Common myeloid progenitor, CD34-positive (primary cell): ENCODE data around the gene MAN1C1.

ENCODE experiments used
- CTCF ChIA-PET: fragments of 350-600 bp; sonication (Branson Sonifier 250); formaldehyde crosslinking; loops from one replicate; lab custom pipeline; 2021; ENCODE audit warnings: antibody characterized with exemption; lab: Charles Lee
- POLR2A ChIA-PET: fragments of 350-600 bp; sonication (Branson Sonifier 250); formaldehyde crosslinking; loops from one replicate; lab custom pipeline; 2021; ENCODE audit warnings: antibody characterized with exemption; lab: Charles Lee
- DNase-seq, 3 donors: peaks; one replicate each; pipeline versions ENCODE4 v3.0.0 to v3.0.0-alpha.2; 2013
- H3K27ac ChIP-seq, 2 experiments: 1 replicate in 1 of 2; 2 replicates in 1 of 2; pipeline ENCODE4 v1.7.0; 2013; ENCODE audit warnings: inconsistent platforms in 2 of 2, low read length in 2 of 2, mild to moderate bottlenecking in 2 of 2, low read depth in 1 of 2, moderate library complexity in 1 of 2; ENCODE audit not compliant: severe bottlenecking in 2 of 2, insufficient read depth in 1 of 2, poor library complexity in 1 of 2
- H3K27me3 ChIP-seq, 5 experiments: replicated peaks in 2 of 5; 1 replicate in 3 of 5; 2 replicates in 2 of 5; pipeline versions ENCODE4 v1.6.1 to v1.7.0; 2013; ENCODE audit warnings: low read length in 4 of 5, mild to moderate bottlenecking in 2 of 5, moderate library complexity in 2 of 5, inconsistent platforms in 1 of 5; ENCODE audit not compliant: insufficient read depth in 5 of 5, control insufficient read depth in 4 of 5
- H3K36me3 ChIP-seq, 4 experiments: 1 replicate in 2 of 4; 2 replicates in 2 of 4; pipeline versions ENCODE4 v1.6.1 to v1.7.0; 2013; ENCODE audit warnings: low read length in 3 of 4, control low read depth in 1 of 4, mild to moderate bottlenecking in 1 of 4; ENCODE audit not compliant: control insufficient read depth in 4 of 4, insufficient read depth in 4 of 4
- H3K4me1 ChIP-seq, 4 experiments: 1 replicate in 3 of 4; 2 replicates in 1 of 4; pipeline versions ENCODE4 v1.6.1 to v1.7.1; 2013; ENCODE audit warnings: low read length in 3 of 4, mild to moderate bottlenecking in 3 of 4, control low read depth in 1 of 4, inconsistent platforms in 1 of 4, moderate library complexity in 1 of 4; ENCODE audit not compliant: control insufficient read depth in 4 of 4, insufficient read depth in 4 of 4; ENCODE audit errors: control extremely low read depth in 1 of 4
- H3K4me3 ChIP-seq, 7 experiments: 1 replicate in 4 of 7; 2 replicates in 3 of 7; pipeline versions ENCODE4 v1.5.1 to v1.7.0; 2013; ENCODE audit warnings: mild to moderate bottlenecking in 7 of 7, low read length in 6 of 7, moderate library complexity in 6 of 7, inconsistent platforms in 2 of 7, low read depth in 2 of 7, control low read depth in 1 of 7; ENCODE audit not compliant: insufficient read depth in 4 of 7, control insufficient read depth in 1 of 7; ENCODE audit errors: extremely low read depth in 1 of 7
- H3K9me3 ChIP-seq, 5 experiments: 1 replicate in 4 of 5; 2 replicates in 1 of 5; pipeline versions ENCODE4 v1.6.1 to v1.7.1; 2013; ENCODE audit warnings: low read length in 4 of 5, mild to moderate bottlenecking in 2 of 5, inconsistent platforms in 1 of 5, low read depth in 1 of 5, moderate library complexity in 1 of 5; ENCODE audit not compliant: control insufficient read depth in 4 of 5, insufficient read depth in 2 of 5; ENCODE audit errors: control extremely low read depth in 1 of 5
- WGBS: methylation state at CpG from one replicate; pipeline ENCODE4 v1.1.5; 2013; ENCODE audit not compliant: insufficient coverage; 5-methylcytosine and 5-hydroxymethylcytosine counted together

Gene MAN1C1

DNA sequence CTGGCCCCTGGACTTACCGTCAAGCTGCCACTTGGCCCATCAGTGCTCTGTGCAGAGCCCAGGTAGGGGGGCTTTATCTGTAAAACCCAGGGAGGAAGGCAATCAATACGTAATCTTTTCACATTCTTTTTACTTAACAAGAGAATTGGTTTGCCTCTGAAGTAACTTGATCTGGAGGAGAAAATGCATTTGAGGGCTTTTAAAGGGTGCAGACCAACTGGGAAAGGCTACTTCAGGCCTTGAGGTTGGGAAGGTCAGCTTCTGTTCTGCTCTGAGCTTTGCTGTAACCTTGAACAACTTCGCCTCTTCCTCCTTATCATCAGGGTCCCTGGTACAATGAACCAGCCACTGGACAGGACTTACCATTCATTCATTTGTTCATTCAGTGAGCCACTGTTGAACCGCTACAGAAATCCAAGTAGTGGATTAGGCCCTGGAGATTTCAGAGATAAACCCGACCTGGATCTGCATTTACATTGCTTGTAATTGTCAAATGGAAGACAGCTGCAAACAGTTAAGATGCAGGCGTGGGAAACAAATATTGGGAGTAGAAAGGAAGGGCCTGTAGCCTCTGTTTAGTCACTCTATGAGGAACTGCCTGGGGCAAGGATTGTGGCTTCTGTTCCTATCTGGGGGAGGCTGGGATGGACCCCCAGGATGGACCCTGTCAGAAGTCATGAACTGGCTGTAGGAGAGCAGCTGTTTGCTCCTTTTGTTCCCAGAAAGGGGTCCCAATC is 90.9 kb downstream of the MAN1C1 start:
- H3K4me3 ChIP-seq: no peak overlapping the region
- H3K36me3 ChIP-seq: no peaks in the 10 kb centered on the region
- CTCF ChIA-PET: interaction anchor here (1.4 to 2.0 kb wide), 2 partner anchors 20 to 99 kb away, joined by 4 to 7 read pairs; no protein-coding TSS in a partner anchor
- H3K27ac ChIP-seq: no peak overlapping the region
- no peaks in the 10 kb centered on the region for H3K27me3 ChIP-seq
- DNase-seq: no peak
- H3K4me1 ChIP-seq: peaks cover 0 to 16% (median 11%) of the 10 kb centered on the region in 4 experiments
- POLR2A ChIA-PET: no interaction called here
- WGBS: 92% methylated on average over 2 of the region's 6 CpGs
- H3K9me3 ChIP-seq: no peaks in the 10 kb centered on the region

DNA sequence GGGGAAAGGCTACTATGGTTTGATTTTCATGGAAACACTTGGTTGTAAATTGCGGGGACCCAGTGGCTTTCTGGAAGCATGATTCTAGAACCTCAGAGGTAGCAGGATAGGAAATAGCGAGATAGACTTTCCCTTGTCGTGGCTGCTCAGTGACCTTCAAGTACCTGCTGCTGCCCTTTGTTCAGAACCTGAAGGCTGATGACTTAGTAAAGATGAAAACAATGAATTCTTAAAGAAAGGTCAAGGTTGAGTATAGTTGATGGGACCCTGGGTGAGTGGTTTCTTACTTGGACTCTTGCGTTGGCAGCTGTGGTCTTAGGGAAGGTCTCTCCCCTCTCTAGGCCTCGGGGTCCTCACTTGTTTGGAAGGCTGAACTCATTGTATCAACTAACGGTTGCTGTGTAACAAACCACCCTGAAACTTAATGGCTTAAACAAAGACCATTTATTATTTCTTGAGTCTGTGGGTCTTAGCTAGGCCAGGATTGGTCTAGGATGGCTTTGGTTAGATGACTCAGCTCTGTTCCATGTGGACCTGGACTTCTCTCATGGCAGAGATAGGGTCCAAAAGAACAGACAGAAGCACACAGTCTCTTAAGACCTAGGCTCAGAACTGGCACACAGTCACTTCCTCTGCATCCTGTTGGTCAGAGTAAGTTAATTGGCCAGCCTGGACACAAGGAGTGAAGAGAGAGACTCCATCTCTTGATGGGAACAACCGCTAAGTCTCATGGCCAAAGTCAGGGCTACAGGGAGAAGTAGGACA is 94.2 kb downstream of the MAN1C1 start:
- DNase-seq: no peak
- H3K27me3 ChIP-seq: no peaks in the 10 kb centered on the region
- no peak overlapping the region for H3K4me3 ChIP-seq
- POLR2A ChIA-PET: no interaction called here
- 95% methylated on average over 5 of the region's 7 CpGs for WGBS
- H3K4me1 ChIP-seq: peaks cover 0 to 8% (median 6%) of the 10 kb centered on the region in 4 experiments
- H3K27ac ChIP-seq: no peak overlapping the region
- CTCF ChIA-PET: interaction anchor here (1.1 kb wide), 1 partner anchor 18 kb away, joined by 3 read pairs; no protein-coding TSS in a partner anchor
- no peaks in the 10 kb centered on the region for H3K9me3 ChIP-seq
- no peaks in the 10 kb centered on the region for H3K36me3 ChIP-seq

DNA sequence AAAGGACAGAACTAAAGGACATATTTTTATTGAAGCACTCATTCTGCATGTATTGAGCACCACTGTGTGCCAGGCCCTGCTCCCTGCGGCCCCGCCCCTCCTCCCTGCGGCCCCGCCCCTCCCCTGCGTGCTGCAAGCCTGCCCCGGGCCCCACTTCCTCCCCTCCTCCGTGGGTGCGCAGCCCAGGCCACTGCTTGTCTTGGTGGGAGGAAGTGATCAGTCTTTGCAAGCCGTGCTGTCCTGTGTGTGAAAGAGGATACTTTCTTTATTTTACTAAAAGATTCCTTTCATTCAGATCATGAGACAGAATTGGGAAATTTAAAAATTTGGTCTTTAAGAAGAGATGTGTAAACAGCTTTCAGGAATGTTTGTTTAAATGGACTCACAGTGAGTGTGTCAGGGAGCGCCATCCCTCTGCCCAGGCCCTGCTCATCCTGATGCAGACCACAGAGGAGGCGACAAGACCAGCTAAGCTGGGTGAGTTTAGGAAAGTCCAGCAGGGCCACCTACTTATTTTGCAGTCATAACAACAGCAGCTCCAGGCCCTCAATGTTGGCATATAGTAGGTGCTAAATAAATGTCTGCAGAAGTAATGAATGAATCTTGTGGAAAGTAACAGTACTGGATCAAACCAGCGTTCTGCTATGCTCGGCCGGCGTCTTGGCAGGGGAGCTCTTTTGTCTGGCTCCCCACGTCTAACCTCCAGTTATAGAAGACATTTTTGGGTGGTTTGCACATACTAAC is 95.1 kb downstream of the MAN1C1 start:
- no peaks in the 10 kb centered on the region for H3K36me3 ChIP-seq
- WGBS: 50% methylated on average over 12 of the region's 16 CpGs
- H3K4me3 ChIP-seq: no peak overlapping the region
- CTCF ChIA-PET: interaction anchor here (0.8 to 1.1 kb wide), 4 partner anchors 9 to 93 kb away, joined by 3 read pairs; no protein-coding TSS in a partner anchor
- no peaks in the 10 kb centered on the region for H3K27me3 ChIP-seq
- H3K27ac ChIP-seq: no peak overlapping the region
- DNase-seq: peak; percentile 36 to 71 (median 62)
- peaks cover 0 to 8% (median 6%) of the 10 kb centered on the region in 4 experiments for H3K4me1 ChIP-seq
- POLR2A ChIA-PET: no interaction called here
- peaks cover 0 to 2% (median 0%) of the 10 kb centered on the region in 5 experiments for H3K9me3 ChIP-seq

DNA sequence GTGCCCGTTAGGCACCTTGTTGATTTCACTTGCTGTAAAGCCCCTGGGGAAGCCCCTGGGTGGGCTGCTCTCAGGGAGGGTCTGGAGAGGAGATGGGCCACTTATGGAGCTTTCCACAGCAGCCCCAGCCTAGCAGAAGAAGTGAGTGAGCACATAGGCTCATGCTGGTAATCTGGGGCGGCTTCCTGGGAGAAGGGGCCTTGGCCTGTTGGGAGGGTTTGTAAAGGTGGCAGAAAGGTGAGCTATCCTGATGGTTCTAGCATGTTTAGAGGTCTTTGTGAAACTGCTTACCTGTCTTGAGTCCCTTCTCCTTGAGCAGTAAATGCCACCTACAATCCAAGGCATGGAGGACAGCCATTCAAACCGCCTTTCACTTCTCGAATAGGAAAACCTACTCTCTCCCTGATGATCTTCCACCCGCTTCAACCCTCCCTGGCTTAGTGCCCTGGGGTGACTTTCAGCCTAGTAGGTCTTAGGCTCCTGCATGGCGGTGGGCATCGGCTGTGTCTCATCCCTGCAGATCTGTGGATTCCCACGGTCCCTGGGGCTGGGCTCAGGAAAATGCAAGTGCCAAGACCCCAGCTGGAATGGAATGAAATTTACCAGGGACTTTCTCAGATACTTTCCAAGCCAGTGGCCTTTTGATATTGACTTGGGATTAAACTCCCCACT is 95.8 kb downstream of the MAN1C1 start:
- H3K4me1 ChIP-seq: peaks cover 0 to 8% (median 6%) of the 10 kb centered on the region in 4 experiments
- CTCF ChIA-PET: interaction anchor here (0.7 to 1.1 kb wide), 3 partner anchors 8 to 94 kb away, joined by 3 read pairs; no protein-coding TSS in a partner anchor

DNA sequence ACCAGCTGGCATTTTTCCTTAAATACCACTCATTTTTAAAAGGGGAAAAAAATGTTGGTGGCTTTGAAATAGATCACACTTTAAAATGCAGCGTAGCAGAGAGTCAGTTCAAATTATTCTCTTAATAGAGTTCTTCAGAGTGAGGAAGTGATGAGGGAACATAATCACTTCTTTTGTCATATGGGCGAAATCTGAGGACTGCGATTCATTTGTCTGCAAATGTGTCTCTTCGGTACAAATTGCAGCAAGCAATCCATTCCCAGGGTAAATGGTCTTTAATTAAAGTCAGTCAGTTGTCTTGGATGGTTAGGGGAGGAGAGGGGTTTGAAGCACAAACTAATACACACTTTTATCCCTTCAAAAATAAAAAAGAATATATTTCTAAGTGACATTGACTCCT is 97.4 kb downstream of the MAN1C1 start:
- DNase-seq: no peak
- Histone ChIP-seq H3K27ac (no peak overlapping the region), H3K27me3 (no peaks in the 10 kb centered on the region), H3K4me3 (no peak overlapping the region), H3K9me3 (peaks cover 0 to 2% (median 0%) of the 10 kb centered on the region in 5 experiments), H3K4me1 (peaks cover 0 to 8% (median 5%) of the 10 kb centered on the region in 4 experiments), H3K36me3 (no peaks in the 10 kb centered on the region)
- ChIA-PET POLR2A (no interaction called here), CTCF (interaction anchor here (0.8 to 1.4 kb wide), 3 partner anchors 11 to 84 kb away, joined by 3 to 6 read pairs (median 3); no protein-coding TSS in a partner anchor)
- 100% methylated on average over 1 of the region's 4 CpGs for WGBS

More for the DNA sequence above, 95.8 kb downstream of the MAN1C1 start:
- H3K27me3 ChIP-seq: no peaks in the 10 kb centered on the region
- no peaks in the 10 kb centered on the region for H3K36me3 ChIP-seq
- H3K4me3 ChIP-seq: no peak overlapping the region
- peaks cover 0 to 2% (median 0%) of the 10 kb centered on the region in 5 experiments for H3K9me3 ChIP-seq
- no peak for DNase-seq
- 98% methylated on average over 6 of the region's 8 CpGs for WGBS
- POLR2A ChIA-PET: no interaction called here
- H3K27ac ChIP-seq: no peak overlapping the region

DNA sequence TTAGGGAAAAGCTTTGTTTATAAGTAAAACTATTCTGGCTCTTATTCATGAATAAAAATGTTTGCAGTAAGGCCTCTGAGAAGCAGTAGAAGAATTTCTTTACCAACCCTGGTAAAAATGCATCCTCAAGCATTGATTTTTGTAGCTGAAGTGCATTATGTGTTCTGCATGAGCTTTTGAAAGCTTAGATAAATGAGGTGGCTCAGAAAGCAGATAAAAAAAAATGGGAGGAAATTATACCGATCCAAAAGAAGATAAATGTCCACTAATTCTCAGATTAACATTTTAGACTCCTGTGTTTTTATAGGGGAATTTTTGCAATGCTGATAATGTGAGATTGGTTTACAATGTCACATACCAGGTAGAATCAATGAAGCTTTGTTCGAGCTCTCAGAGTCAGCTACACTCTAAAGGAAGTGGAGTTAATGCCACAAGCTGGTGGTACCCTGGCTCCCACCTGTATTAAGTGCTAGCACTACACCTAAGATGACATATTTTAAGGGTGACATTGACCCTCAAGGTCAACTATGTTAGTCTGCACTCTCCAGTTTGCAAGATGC is 97.9 kb downstream of the MAN1C1 start:
- Histone ChIP-seq H3K9me3 (peaks cover 0 to 2% (median 0%) of the 10 kb centered on the region in 5 experiments), H3K4me1 (peaks cover 0 to 8% (median 5%) of the 10 kb centered on the region in 4 experiments), H3K4me3 (no peak overlapping the region), H3K27ac (no peak overlapping the region), H3K27me3 (no peaks in the 10 kb centered on the region), H3K36me3 (no peaks in the 10 kb centered on the region)
- CTCF ChIA-PET: interaction anchor here (0.8 to 1.4 kb wide), 3 partner anchors 11 to 83 kb away, joined by 3 to 6 read pairs (median 3); no protein-coding TSS in a partner anchor
- WGBS: 100% methylated on average over 1 of the region's 2 CpGs
- DNase-seq: no peak
- POLR2A ChIA-PET: no interaction called here
